22Rv1 (cell line): ENCODE data around the gene RIN1.

ENCODE experiments used
- ZFX ChIP-seq: fragments of 450-650 bp; IDR thresholded peaks from 2 replicates; pipeline ENCODE4 v1.6.1; 2017; ENCODE audit warnings: antibody characterized with exemption, borderline replicate concordance
- TF ChIP-seq, protein P1 (sequence below): fragments of 450-650 bp; IDR thresholded peaks from 2 replicates; pipeline ENCODE4 v1.5.1; 2017; ENCODE audit warnings: mild to moderate bottlenecking

DNA sequence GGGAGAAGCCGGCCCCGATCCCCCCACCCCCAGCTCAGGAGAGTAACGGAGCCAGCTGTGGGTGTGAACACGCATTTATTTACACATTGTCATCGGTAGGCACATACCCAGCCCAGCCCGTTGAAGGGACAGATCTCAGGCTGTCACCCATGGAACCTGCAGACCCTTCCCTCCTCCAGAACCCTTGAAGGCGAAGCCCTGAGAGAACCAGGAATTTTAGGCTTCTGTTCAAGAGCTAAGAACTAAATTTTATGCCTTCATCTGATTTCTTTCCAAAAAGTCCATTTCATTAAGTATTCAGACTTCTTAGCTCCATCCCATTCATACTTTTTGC, 9.0 kb upstream of the RIN1 start:
- TF ChIP-seq, protein P1, sequence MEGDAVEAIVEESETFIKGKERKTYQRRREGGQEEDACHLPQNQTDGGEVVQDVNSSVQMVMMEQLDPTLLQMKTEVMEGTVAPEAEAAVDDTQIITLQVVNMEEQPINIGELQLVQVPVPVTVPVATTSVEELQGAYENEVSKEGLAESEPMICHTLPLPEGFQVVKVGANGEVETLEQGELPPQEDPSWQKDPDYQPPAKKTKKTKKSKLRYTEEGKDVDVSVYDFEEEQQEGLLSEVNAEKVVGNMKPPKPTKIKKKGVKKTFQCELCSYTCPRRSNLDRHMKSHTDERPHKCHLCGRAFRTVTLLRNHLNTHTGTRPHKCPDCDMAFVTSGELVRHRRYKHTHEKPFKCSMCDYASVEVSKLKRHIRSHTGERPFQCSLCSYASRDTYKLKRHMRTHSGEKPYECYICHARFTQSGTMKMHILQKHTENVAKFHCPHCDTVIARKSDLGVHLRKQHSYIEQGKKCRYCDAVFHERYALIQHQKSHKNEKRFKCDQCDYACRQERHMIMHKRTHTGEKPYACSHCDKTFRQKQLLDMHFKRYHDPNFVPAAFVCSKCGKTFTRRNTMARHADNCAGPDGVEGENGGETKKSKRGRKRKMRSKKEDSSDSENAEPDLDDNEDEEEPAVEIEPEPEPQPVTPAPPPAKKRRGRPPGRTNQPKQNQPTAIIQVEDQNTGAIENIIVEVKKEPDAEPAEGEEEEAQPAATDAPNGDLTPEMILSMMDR = no peak
- no peak for TF ChIP-seq ZFX
